Upper lobe of left lung (tissue), 4 donors: ENCODE measurements around the gene ETNPPL.

Source experiments
- POLR2A ChIP-seq, 4 donors: fragments of 450-650 bp; IDR thresholded peaks; one replicate each; pipeline ENCODE4 v1.5.1; 2016 to 2017; ENCODE audit warnings: antibody characterized with exemption in 4 of 4, mild to moderate bottlenecking in 2 of 4
- POLR2AphosphoS5 ChIP-seq, 2 donors: sonication (generic); formaldehyde crosslinking; IDR thresholded peaks; one replicate each; pipeline ENCODE4 v1.5.1; 2017; ENCODE audit warnings: antibody characterized with exemption in 2 of 2
- TF ChIP-seq, protein P1 (sequence below), 6 experiments: fragments of 450-650 bp in 4 of 6; fragments of 200-600 bp in 2 of 6; sonication (generic) in 2 of 6; IDR thresholded peaks; one replicate each; pipeline ENCODE4 v1.5.1; 2016 to 2019; ENCODE audit warnings: antibody characterized with exemption in 6 of 6

DNA sequence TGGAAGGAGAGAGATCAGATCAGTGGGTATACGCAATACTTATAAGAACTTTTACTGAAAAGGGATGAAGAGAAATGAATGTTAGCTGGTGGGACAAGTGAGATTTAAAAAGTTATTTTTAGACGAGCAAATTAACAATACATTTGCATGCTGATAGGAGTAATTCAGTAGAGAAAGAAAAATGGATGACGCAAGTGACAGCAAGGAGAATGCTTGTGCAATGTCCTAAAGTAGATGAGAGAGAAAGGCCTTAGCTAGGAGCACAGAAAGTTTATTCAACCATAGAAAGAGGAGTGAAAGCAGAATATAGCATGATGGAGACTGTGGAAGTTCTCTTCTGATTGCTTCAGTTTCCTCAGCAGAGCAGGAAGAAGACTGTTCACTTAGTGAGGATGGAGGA lies 66.7 kb downstream of the ETNPPL start:
- TF ChIP-seq POLR2AphosphoS5 (IDR thresholded peaks at IDR 0.05): no peak
- TF ChIP-seq, protein P1, sequence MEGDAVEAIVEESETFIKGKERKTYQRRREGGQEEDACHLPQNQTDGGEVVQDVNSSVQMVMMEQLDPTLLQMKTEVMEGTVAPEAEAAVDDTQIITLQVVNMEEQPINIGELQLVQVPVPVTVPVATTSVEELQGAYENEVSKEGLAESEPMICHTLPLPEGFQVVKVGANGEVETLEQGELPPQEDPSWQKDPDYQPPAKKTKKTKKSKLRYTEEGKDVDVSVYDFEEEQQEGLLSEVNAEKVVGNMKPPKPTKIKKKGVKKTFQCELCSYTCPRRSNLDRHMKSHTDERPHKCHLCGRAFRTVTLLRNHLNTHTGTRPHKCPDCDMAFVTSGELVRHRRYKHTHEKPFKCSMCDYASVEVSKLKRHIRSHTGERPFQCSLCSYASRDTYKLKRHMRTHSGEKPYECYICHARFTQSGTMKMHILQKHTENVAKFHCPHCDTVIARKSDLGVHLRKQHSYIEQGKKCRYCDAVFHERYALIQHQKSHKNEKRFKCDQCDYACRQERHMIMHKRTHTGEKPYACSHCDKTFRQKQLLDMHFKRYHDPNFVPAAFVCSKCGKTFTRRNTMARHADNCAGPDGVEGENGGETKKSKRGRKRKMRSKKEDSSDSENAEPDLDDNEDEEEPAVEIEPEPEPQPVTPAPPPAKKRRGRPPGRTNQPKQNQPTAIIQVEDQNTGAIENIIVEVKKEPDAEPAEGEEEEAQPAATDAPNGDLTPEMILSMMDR (IDR thresholded peaks at IDR 0.05): no peak
- no peak for TF ChIP-seq POLR2A (IDR thresholded peaks at IDR 0.05)
